H1 (cell line): ENCODE measurements around the gene CENPP. TPM values are rescaled to one million over a fixed set of nuclear protein-coding genes. Genes with fewer than 3 reads are reported as not detected.

Source experiments
- CTCF ChIA-PET: fragments of 300-600 bp; sonication (Branson Sonifier 250); formaldehyde crosslinking; loops from one replicate; lab custom pipeline; 2021; ENCODE audit not compliant: partially characterized antibody; lab: Charles Lee
- POLR2A ChIA-PET: fragments of 300-600 bp; sonication (Branson Sonifier 250); formaldehyde crosslinking; loops from one replicate; lab custom pipeline; 2021; ENCODE audit warnings: inconsistent platforms; ENCODE audit not compliant: partially characterized antibody; lab: Charles Lee
- DNase-seq, 2 experiments: peaks; one replicate each; pipeline versions ENCODE4 v3.0.0 to v3.0.0-alpha.2; 2010 to 2022; ENCODE audit warnings: low spot score in 2 of 2, low read depth in 1 of 2, mixed read lengths in 1 of 2
- FAIRE-seq: peaks from 2 replicates; lab custom pipeline; 2011; peaks lifted over from hg19 to GRCh38; lab: Jason Lieb, UNC
- H2AFZ ChIP-seq: 2 replicates; pipeline ENCODE4 v1.8.1; 2012; ENCODE audit warnings: low read length, inconsistent platforms
- H2AK5ac ChIP-seq: 2 replicates; pipeline ENCODE4 v1.6.1; 2013; ENCODE audit warnings: low read depth, low read length
- H2BK120ac ChIP-seq: replicated peaks from 2 replicates; pipeline ENCODE3; 2013; ENCODE audit warnings: low read depth, low read length, inconsistent platforms
- H2BK12ac ChIP-seq: 2 replicates; pipeline ENCODE4 v1.6.1; 2013; ENCODE audit warnings: low read depth, low read length
- H2BK15ac ChIP-seq: 2 replicates; pipeline ENCODE4 v1.6.1; 2013; ENCODE audit warnings: low read length
- H2BK20ac ChIP-seq: 2 replicates; pipeline ENCODE4 v1.6.1; 2013; ENCODE audit warnings: low read length
- H2BK5ac ChIP-seq: 2 replicates; pipeline ENCODE4 v1.6.1; 2013; ENCODE audit warnings: low read depth, low read length
- H3K14ac ChIP-seq: 2 replicates; pipeline ENCODE4 v1.6.1; 2013; ENCODE audit warnings: inconsistent platforms; ENCODE audit not compliant: insufficient read length
- H3K18ac ChIP-seq: 2 replicates; pipeline ENCODE4 v1.6.1; 2013; ENCODE audit warnings: low read length; ENCODE audit errors: extremely low read depth
- H3K23ac ChIP-seq: 2 replicates; pipeline ENCODE4 v1.6.1; 2013; ENCODE audit warnings: inconsistent platforms; ENCODE audit not compliant: insufficient read length
- H3K23me2 ChIP-seq: 2 replicates; pipeline ENCODE4 v1.6.1; 2013; ENCODE audit warnings: low read depth, low read length
- H3K27ac ChIP-seq: 2 replicates; pipeline ENCODE4 v1.6.1; 2011; ENCODE audit warnings: low read depth, low read length, inconsistent platforms
- H3K27me3 ChIP-seq, 4 experiments: replicated peaks in 1 of 4; 1 replicate in 1 of 4; 2 replicates in 3 of 4; pipeline versions ENCODE4 v1.6.1 to v1.8.1; 2011 to 2013; ENCODE audit warnings: low read length in 3 of 4, mild to moderate bottlenecking in 3 of 4, inconsistent platforms in 2 of 4, mixed read lengths in 2 of 4, moderate library complexity in 1 of 4; ENCODE audit not compliant: control insufficient read depth in 3 of 4, insufficient read depth in 3 of 4; ENCODE audit errors: extremely low read depth in 1 of 4
- H3K36me3 ChIP-seq, 4 experiments: 2 replicates each; pipeline versions ENCODE4 v1.6.1 to v1.8.1; 2011 to 2013; ENCODE audit warnings: mild to moderate bottlenecking in 4 of 4, low read length in 3 of 4, moderate library complexity in 2 of 4, control low read depth in 1 of 4, inconsistent platforms in 1 of 4; ENCODE audit not compliant: insufficient read depth in 4 of 4, control insufficient read depth in 2 of 4
- H3K4ac ChIP-seq: replicated peaks from 2 replicates; pipeline ENCODE3; 2013; ENCODE audit warnings: low read length, low read depth, mixed read lengths, inconsistent platforms; ENCODE audit not compliant: insufficient read length
- H3K4me1 ChIP-seq, 4 experiments: replicated peaks in 1 of 4; 1 replicate in 1 of 4; 2 replicates in 3 of 4; pipeline versions ENCODE4 v1.6.1 to v1.8.1; 2011 to 2013; ENCODE audit warnings: low read length in 3 of 4, inconsistent platforms in 2 of 4, mixed read lengths in 1 of 4; ENCODE audit not compliant: insufficient read depth in 4 of 4, control insufficient read depth in 3 of 4
- H3K4me2 ChIP-seq, 2 experiments: 2 replicates each; pipeline versions ENCODE4 v1.6.1 to v1.8.1; 2011 to 2013; ENCODE audit warnings: low read depth in 2 of 2, low read length in 2 of 2, control low read depth in 1 of 2, inconsistent platforms in 1 of 2, mild to moderate bottlenecking in 1 of 2; ENCODE audit not compliant: insufficient read depth in 1 of 2
- H3K4me3 ChIP-seq, 4 experiments: fragments of 200-600, 300-600 bp in 1 of 4; sonication (generic), shearing (Covaris generic), sonication (Bioruptor Twin) in 1 of 4; 2 replicates each; pipeline versions ENCODE4 v1.5.1 to v1.8.1; 2011 to 2016; ENCODE audit warnings: low read length in 4 of 4, low read depth in 3 of 4, control low read depth in 2 of 4, inconsistent platforms in 2 of 4, mild to moderate bottlenecking in 2 of 4, mixed read lengths in 1 of 4, moderate library complexity in 1 of 4; ENCODE audit not compliant: insufficient read depth in 2 of 4; ENCODE audit errors: extremely low read depth in 1 of 4
- H3K56ac ChIP-seq: replicated peaks from 2 replicates; pipeline ENCODE3; 2013; ENCODE audit warnings: low read depth, mild to moderate bottlenecking, mixed read lengths, low read length, inconsistent platforms; ENCODE audit not compliant: insufficient read length
- H3K79me1 ChIP-seq: 2 replicates; pipeline ENCODE4 v1.6.1; 2013; ENCODE audit warnings: low read depth, low read length, control low read depth
- H3K79me2 ChIP-seq, 2 experiments: 2 replicates each; pipeline versions ENCODE4 v1.6.1 to v1.8.1; 2012 to 2013; ENCODE audit warnings: low read length in 2 of 2, mild to moderate bottlenecking in 2 of 2, inconsistent platforms in 1 of 2; ENCODE audit not compliant: insufficient read depth in 2 of 2, control insufficient read depth in 1 of 2
- H3K9ac ChIP-seq, 4 experiments: replicated peaks in 1 of 4; 1 replicate in 1 of 4; 2 replicates in 3 of 4; pipeline versions ENCODE4 v1.6.1 to v1.8.1; 2011 to 2013; ENCODE audit warnings: low read depth in 3 of 4, low read length in 3 of 4, control low read depth in 2 of 4, mild to moderate bottlenecking in 2 of 4, moderate library complexity in 2 of 4, inconsistent platforms in 1 of 4; ENCODE audit errors: extremely low read depth in 1 of 4
- H3K9me3 ChIP-seq, 2 experiments: 2 replicates each; pipeline versions ENCODE4 v1.6.1 to v1.8.1; 2012 to 2013; ENCODE audit warnings: mild to moderate bottlenecking in 2 of 2, moderate library complexity in 2 of 2, control low read depth in 1 of 2, inconsistent platforms in 1 of 2, low read depth in 1 of 2, low read length in 1 of 2, mixed read lengths in 1 of 2; ENCODE audit not compliant: insufficient read depth in 2 of 2
- H4K20me1 ChIP-seq, 2 experiments: replicated peaks in 1 of 2; 2 replicates each; pipeline versions ENCODE3 to v1.8.1; 2011 to 2013; ENCODE audit warnings: inconsistent platforms in 2 of 2, low read length in 2 of 2, mild to moderate bottlenecking in 1 of 2; ENCODE audit not compliant: insufficient read depth in 2 of 2, control insufficient read depth in 1 of 2
- H4K5ac ChIP-seq: 2 replicates; pipeline ENCODE4 v1.6.1; 2013; ENCODE audit warnings: low read length, low read depth, mixed read lengths, inconsistent platforms; ENCODE audit not compliant: insufficient read length
- H4K8ac ChIP-seq: 2 replicates; pipeline ENCODE4 v1.8.0; 2013; ENCODE audit warnings: mild to moderate bottlenecking, moderate library complexity, low read length, inconsistent platforms; ENCODE audit not compliant: insufficient read depth; ENCODE audit errors: extremely low read depth
- H4K91ac ChIP-seq: replicated peaks from 2 replicates; pipeline ENCODE3; 2013; ENCODE audit warnings: low read length, mixed read lengths, inconsistent platforms; ENCODE audit not compliant: insufficient read length
- BRCA1 ChIP-seq: IDR thresholded peaks from 2 replicates; pipeline ENCODE4 v1.6.1; 2012; ENCODE audit warnings: low read depth, low read length, improper control_type of control experiment
- FOSL1 ChIP-seq: IDR thresholded peaks from 2 replicates; pipeline ENCODE4 v1.6.1; 2011; ENCODE audit warnings: mild to moderate bottlenecking, low read depth, low read length, moderate library complexity; ENCODE audit not compliant: insufficient read depth
- KDM1A ChIP-seq: fragments of 200-600, 300-600 bp; sonication (generic); IDR thresholded peaks from 2 replicates; pipeline ENCODE4 v1.7.1; 2016; ENCODE audit warnings: mild to moderate bottlenecking, low read length, borderline replicate concordance
- KDM5A ChIP-seq: fragments of 200-600 bp; IDR thresholded peaks from 2 replicates; pipeline ENCODE4 v1.7.1; 2012; ENCODE audit warnings: mild to moderate bottlenecking, low read length, inconsistent platforms, mixed read lengths
- NANOG ChIP-seq: IDR thresholded peaks from 2 replicates; pipeline ENCODE4 v1.6.1; 2011; ENCODE audit warnings: low read length, low read depth, mild to moderate bottlenecking, inconsistent platforms; ENCODE audit not compliant: insufficient read depth, poor library complexity, severe bottlenecking
- NRF1 ChIP-seq: IDR thresholded peaks from 2 replicates; pipeline ENCODE4 v1.6.1; 2011; ENCODE audit warnings: mild to moderate bottlenecking, low read depth, low read length, improper control_type of control experiment
- POLR2AphosphoS5 ChIP-seq: IDR thresholded peaks from 2 replicates; pipeline ENCODE4 v1.6.1; 2011; ENCODE audit warnings: low read depth, low read length
- RAD21 ChIP-seq, 2 experiments: IDR thresholded peaks in 1 of 2; conservative IDR thresholded peaks in 1 of 2; 2 replicates each; pipeline ENCODE4 v1.6.1; 2011; ENCODE audit warnings: low read depth in 2 of 2, low read length in 2 of 2, improper control_type of control experiment in 1 of 2, inconsistent platforms in 1 of 2, mild to moderate bottlenecking in 1 of 2, moderate library complexity in 1 of 2
- RFX5 ChIP-seq: IDR thresholded peaks from 2 replicates; pipeline ENCODE4 v1.6.1; 2011; ENCODE audit warnings: low read depth, low read length, improper control_type of control experiment, borderline replicate concordance
- RNF2 ChIP-seq: fragments of 200-900, 300-1000 bp; sonication (generic); IDR thresholded peaks from 2 replicates; pipeline ENCODE4 v1.7.1; 2016; ENCODE audit warnings: borderline replicate concordance, low read depth, mild to moderate bottlenecking, antibody characterized with exemption, low read length; ENCODE audit not compliant: poor library complexity, severe bottlenecking; ENCODE audit errors: missing control alignments
- TAF1 ChIP-seq: IDR thresholded peaks from 2 replicates; pipeline ENCODE4 v1.6.1; 2011; ENCODE audit warnings: mild to moderate bottlenecking, low read depth, low read length
- YY1 ChIP-seq: IDR thresholded peaks from 2 replicates; pipeline ENCODE4 v1.6.1; 2011; ENCODE audit warnings: low read depth, mild to moderate bottlenecking, low read length
- WGBS, 2 experiments: shearing (Covaris generic) in 1 of 2; methylation state at CpG; one replicate each; pipeline versions ENCODE4 v1.1.6 to v1.1.7; 2013 to 2015; ENCODE audit warnings: low lambda C conversion rate in 2 of 2, mixed read lengths in 2 of 2, inconsistent platforms in 1 of 2, low coverage in 1 of 2, missing lambda C conversion rate in 1 of 2; ENCODE audit not compliant: insufficient replicate concordance in 2 of 2, insufficient coverage in 1 of 2, insufficient read length in 1 of 2; ENCODE audit errors: extremely low coverage in 1 of 2, missing lambda C conversion rate in 1 of 2; 5-methylcytosine and 5-hydroxymethylcytosine counted together
- polyA plus RNA-seq, 7 experiments: library from polyadenylated mRNA; depleted of rRNA in 3 of 7; stranded (reverse) in 5 of 7; unstranded in 2 of 7; fragments of >200 nt in 5 of 7; fragments of 200-250 nt in 2 of 7; gene quantifications; 1 replicate in 5 of 7; 2 replicates in 1 of 7; 4 replicates in 1 of 7; pipeline versions ENCODE4 v1.2.1 to v1.2.3, GENCODE V29; 2011 to 2013; ENCODE audit warnings: missing spikeins in 2 of 7, mixed read lengths in 2 of 7
- total RNA-seq: library from RNA; stranded (reverse); fragmentation: NEBNext Ultra II Directional; extraction: Animal tissue kit (Norgen Biotek cat#: 25700); gene quantifications from 2 replicates; pipeline ENCODE4 v1.2.1, GENCODE V29; 2021

Gene CENPP
- total and polyA plus RNA-seq, 2 of the 8 experiments (the other 6 are each of a cell fraction or from before 2014, with no cell fraction given), result 2.7 to 10.8 TPM

DNA sequence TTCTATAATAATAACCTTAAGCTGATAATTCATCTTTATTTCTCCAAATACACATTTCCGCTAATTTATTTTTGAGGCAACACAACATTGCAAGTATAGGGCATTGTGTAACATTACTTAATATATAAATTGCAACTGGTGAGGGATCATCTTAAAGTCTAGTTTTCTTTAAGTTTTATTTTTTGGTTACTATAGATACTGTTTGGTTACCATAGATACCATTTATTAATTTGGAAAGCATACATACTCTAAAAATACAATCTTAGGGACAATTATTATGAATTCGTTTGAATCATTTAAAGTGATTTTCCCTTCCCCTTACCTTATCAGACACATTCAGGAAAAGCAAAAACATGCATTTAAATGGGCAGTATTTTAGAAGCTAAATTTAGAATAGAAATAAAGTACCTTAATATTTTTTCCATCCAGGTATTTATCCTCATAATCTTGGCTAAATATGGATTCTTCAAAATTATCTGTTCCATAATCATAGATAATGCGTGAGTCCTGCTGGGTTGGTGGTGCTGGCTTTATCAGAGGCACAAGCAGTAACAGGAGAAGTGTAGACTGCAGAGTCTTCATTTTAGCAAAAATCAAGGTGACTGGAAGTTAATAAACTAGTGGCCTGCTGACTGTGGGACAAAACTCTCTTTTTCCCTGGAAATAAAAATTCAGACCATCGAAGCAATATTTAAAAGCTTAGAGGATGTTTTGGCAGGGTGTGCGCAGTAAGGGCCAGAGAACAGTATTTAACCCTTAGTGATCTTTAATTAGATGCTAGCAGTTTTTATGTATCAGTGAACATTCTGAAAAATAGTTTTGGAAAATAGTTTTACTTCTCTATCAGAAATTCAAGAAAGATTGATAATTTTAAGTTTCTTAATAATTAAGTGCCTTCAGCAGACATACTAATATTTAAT, 77.3 kb downstream of the CENPP start:
- WGBS, 2 experiments, result 88% methylated on average over 5 of the region's 5 CpGs; no CpG with 5 or more reads in 1 of the 2 experiments
- Histone ChIP-seq H2AK5ac (no peak overlapping the region), H4K8ac (no peak overlapping the region), H3K23ac (no peak overlapping the region), H2BK20ac (no peak overlapping the region), H3K18ac (no peak overlapping the region), H3K9me3 (no peaks in the 10 kb centered on the region), H2AFZ (no peak overlapping the region), H3K23me2 (no peaks in the 10 kb centered on the region), H3K9ac (no peak overlapping the region), H3K56ac (no peak overlapping the region), H4K20me1 (no peaks in the 10 kb centered on the region), H3K79me2 (0 out of 4 replicates have a peak, but pooled peaks cover 0 to 4% of the 10 kb centered on the region in 2 experiments), H4K91ac (no peak overlapping the region), H3K36me3 (no peaks in the 10 kb centered on the region), H2BK15ac (no peak overlapping the region), H2BK5ac (no peak overlapping the region), H3K79me1 (no peaks in the 10 kb centered on the region), H3K4me3 (no peak overlapping the region), H3K27me3 (no peaks in the 10 kb centered on the region), H3K4me2 (no peak overlapping the region), H3K4me1 (no peaks in the 10 kb centered on the region), H3K27ac (no peak overlapping the region), H2BK120ac (no peak overlapping the region), H2BK12ac (no peak overlapping the region), H4K5ac (no peak overlapping the region), H3K14ac (no peak overlapping the region), H3K4ac (no peak overlapping the region)
- ChIA-PET CTCF (no interaction called here), POLR2A (no interaction called here)
- DNase-seq (no peak), FAIRE-seq (no peak)
- TF ChIP-seq KDM1A (no peak), NRF1 (no peak), BRCA1 (no peak), FOSL1 (no peak), KDM5A (no peak), RNF2 (no peak), POLR2AphosphoS5 (no peak), YY1 (no peak), RAD21 (IDR thresholded peaks at IDR 0.05 in 1 of 2, conservative IDR thresholded peaks at IDR 0.05 in 1 of 2; ENCODE audit: low read depth in 2 of 2, low read length in 2 of 2) (no peak), TAF1 (no peak), RFX5 (no peak), NANOG (no peak)
